Measurements from ENCODE around the gene KCNS3.
A peak's percentile ranks its signal among the peaks of the same experiment; 100 is the strongest.

The KCNS3 gene

DNA sequence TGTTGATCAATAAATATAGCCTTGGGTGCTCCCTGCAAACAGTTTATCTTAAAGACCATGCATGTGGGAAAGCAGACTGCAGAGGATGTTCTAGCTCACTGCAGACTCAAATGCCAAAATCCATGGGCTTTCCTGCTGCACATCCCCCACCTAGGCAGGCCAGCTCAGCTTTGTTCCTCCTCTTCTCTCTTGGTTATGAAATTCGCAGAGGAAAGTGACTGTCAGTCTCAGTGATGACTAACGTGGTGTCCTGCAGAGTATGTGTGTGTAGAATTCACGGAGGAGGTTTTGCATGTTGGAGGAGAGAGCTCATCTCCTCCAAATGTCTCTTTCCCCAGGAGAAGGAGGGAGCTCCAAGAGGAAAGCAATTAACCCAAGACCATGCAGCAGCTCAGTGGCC is 21.4 kb upstream of the KCNS3 start:
- TF ChIP-seq, protein P1, sequence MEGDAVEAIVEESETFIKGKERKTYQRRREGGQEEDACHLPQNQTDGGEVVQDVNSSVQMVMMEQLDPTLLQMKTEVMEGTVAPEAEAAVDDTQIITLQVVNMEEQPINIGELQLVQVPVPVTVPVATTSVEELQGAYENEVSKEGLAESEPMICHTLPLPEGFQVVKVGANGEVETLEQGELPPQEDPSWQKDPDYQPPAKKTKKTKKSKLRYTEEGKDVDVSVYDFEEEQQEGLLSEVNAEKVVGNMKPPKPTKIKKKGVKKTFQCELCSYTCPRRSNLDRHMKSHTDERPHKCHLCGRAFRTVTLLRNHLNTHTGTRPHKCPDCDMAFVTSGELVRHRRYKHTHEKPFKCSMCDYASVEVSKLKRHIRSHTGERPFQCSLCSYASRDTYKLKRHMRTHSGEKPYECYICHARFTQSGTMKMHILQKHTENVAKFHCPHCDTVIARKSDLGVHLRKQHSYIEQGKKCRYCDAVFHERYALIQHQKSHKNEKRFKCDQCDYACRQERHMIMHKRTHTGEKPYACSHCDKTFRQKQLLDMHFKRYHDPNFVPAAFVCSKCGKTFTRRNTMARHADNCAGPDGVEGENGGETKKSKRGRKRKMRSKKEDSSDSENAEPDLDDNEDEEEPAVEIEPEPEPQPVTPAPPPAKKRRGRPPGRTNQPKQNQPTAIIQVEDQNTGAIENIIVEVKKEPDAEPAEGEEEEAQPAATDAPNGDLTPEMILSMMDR (conservative IDR thresholded peaks at IDR 0.05; ENCODE audit: control insufficient read depth, insufficient read depth, low read depth, low read length): no peak
- H3K4me3 ChIP-seq (ENCODE audit: control insufficient read depth, low read depth, low read length): no peak overlapping the region
- DNase-seq (ENCODE audit: low read depth): peak; percentile 34

GRCh38 chr2:17858064-17858463 is 20.4 kb upstream of the KCNS3 start:
- TF ChIP-seq, protein P1 (conservative IDR thresholded peaks at IDR 0.05; ENCODE audit: control insufficient read depth, insufficient read depth, low read depth, low read length): no peak
- no peak overlapping the region for H3K4me3 ChIP-seq (ENCODE audit: control insufficient read depth, low read depth, low read length)
- no peak for DNase-seq (ENCODE audit: low read depth)

GRCh38 chr2:17863539-17863938 is 14.9 kb upstream of the KCNS3 start:
- no peak overlapping the region for H3K4me3 ChIP-seq (ENCODE audit: control insufficient read depth, low read depth, low read length)
- no peak for DNase-seq (ENCODE audit: low read depth)
- TF ChIP-seq, protein P1 (conservative IDR thresholded peaks at IDR 0.05; ENCODE audit: control insufficient read depth, insufficient read depth, low read depth, low read length): no peak

DNA sequence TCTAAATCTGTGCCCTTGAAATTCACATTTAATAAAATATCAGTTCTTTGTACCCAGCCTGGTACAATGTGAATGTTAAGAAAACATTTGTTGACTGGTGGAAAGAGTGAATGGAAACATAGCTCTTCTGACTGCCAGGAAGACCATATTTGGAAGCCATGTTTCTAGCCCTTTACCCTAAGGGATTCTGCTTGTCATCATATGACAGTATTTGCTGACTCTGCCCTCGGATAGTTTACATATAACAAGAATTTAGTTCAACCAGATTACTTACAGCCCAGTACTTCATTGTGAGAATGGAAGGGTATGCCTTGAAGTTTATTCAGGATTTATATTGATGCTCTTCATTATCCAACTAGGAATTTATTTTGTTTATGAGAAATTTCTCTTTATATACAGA is 13.8 kb upstream of the KCNS3 start:
- TF ChIP-seq, protein P1 (conservative IDR thresholded peaks at IDR 0.05; ENCODE audit: control insufficient read depth, insufficient read depth, low read depth, low read length): no peak
- no peak overlapping the region for H3K4me3 ChIP-seq (ENCODE audit: control insufficient read depth, low read depth, low read length)
- no peak for DNase-seq (ENCODE audit: low read depth)

DNA sequence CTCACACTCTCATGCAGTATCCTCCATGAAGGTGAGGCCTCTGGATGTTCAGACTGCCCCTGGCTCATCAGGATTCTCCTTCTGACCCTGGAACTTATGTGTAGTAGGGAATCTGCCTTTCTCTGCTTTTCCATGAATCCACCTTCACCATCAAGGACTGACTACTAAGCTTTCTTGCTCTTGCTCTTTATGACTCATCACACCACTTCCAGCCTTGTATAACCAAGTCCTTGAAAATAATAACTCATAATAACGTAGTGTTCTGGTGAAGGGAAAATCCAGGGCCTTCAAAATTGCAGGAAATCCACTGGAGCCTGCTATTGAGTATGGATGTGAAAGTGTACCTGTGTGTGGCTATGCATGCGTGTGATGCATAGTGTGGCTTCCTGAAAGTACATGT is 11.3 kb upstream of the KCNS3 start:
- no peak for DNase-seq (ENCODE audit: low read depth)
- no peak overlapping the region for H3K4me3 ChIP-seq (ENCODE audit: control insufficient read depth, low read depth, low read length)
- TF ChIP-seq, protein P1 (conservative IDR thresholded peaks at IDR 0.05; ENCODE audit: control insufficient read depth, insufficient read depth, low read depth, low read length): no peak

DNA sequence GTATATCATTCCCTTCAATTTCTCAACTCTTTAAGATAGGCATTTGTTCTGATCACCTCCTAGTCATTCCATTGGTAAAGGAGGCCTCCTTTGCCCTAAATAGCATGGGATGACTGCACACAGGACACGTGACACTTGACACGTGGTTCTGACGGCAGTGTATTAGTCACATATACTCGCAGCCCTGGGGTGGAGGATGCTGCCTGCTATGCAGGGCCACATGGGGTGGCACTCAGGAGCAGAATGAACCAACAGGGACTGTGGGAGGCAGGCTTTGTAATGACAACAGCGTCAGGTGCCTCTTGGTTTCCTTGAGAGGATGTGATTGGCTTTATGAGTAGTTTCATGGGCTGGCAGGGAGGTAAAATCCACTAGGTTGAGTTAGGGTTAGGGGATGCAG is 9.3 kb upstream of the KCNS3 start:
- H3K4me3 ChIP-seq (ENCODE audit: control insufficient read depth, low read depth, low read length): no peak overlapping the region
- DNase-seq (ENCODE audit: low read depth): peak; percentile 12
- TF ChIP-seq, protein P1 (conservative IDR thresholded peaks at IDR 0.05; ENCODE audit: control insufficient read depth, insufficient read depth, low read depth, low read length): no peak

- no peak overlapping the region for H3K4me3 ChIP-seq (ENCODE audit: control insufficient read depth, low read depth, low read length)
- TF ChIP-seq, protein P1 (conservative IDR thresholded peaks at IDR 0.05; ENCODE audit: control insufficient read depth, insufficient read depth, low read depth, low read length): no peak
- no peak for DNase-seq (ENCODE audit: low read depth)
Measured at GRCh38 chr2:17871639-17872038, 6.8 kb upstream of the KCNS3 start.
